ENCODE measurements around the gene ZNF35. TPM values are rescaled to one million over a fixed set of nuclear protein-coding genes. Genes with fewer than 3 reads are reported as not detected.

Gene ZNF35
- total RNA-seq, 4 donors from 2014 or later = 7.2 to 21.5 (median 10.3) TPM

DNA sequence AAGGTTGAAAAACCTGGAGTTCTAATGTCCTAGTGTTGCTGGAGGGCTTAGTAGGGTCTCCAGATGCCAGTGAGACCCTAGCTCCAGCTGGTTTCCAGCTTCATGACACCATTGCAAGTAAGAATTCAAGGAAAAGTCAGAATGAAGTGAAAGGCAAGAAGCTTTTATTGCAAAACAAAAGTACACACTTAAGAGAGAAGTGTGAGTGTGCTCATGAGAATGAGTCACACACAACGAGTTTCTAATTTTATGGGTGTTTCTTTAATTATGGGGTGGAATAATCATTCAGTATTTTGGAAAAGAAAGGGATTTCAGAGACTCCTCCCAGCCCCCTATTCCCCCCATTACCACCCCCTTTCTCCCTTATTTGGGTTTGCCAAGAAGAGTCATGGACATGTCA is 39.4 kb downstream of the ZNF35 start:
- Histone ChIP-seq H3K4me1 (peaks cover 0 to 5% (median 0%) of the 10 kb centered on the region in 4 donors), H3K4me3 (no peak overlapping the region), H3K27me3 (no peaks in the 10 kb centered on the region), H3K27ac (no peak overlapping the region), H3K36me3 (no peaks in the 10 kb centered on the region), H3K9me3 (no peaks in the 10 kb centered on the region)
- DNase-seq = no peak
- TF ChIP-seq POLR2A (IDR thresholded peaks at IDR 0.05) = no peak
- TF ChIP-seq CTCF (IDR thresholded peaks at IDR 0.05) = no peak

Other genes starting within 250 kb of the ZNF35 start
- 10 to 100 TPM in 2 of 4 donors, 1 to 10 TPM in 2; 5.4 to 17.3 (median 10.5) TPM for gene ZNF445, start 171.1 kb upstream of the ZNF35 start, total RNA-seq
- 1 to 10 TPM; 3.2 to 5.8 (median 4.1) TPM for gene ZKSCAN7, start 93.5 kb upstream of the ZNF35 start, total RNA-seq
- gene ZNF660, start 63.8 kb upstream of the ZNF35 start, total RNA-seq = 1 to 10 TPM in 2 of 4 donors, under 1 TPM in 2; 0.54 to 1.2 (median 0.98) TPM
- 10 to 100 TPM; 10.5 to 19.1 (median 14.7) TPM for gene ZNF197, start 23.7 kb upstream of the ZNF35 start, total RNA-seq
- 1 to 10 TPM; 2.3 to 5.0 (median 3.5) TPM for gene ZNF502, start 63.9 kb downstream of the ZNF35 start, total RNA-seq
- gene ZNF501, start 80.9 kb downstream of the ZNF35 start, total RNA-seq = 1 to 10 TPM; 1.0 to 9.9 (median 4.1) TPM
- 10 to 100 TPM in 2 of 4 donors, 1 to 10 TPM in 2; 8.9 to 21.5 (median 10.9) TPM for gene KIAA1143, start 112.9 kb downstream of the ZNF35 start, total RNA-seq
- gene KIF15, start 113.1 kb downstream of the ZNF35 start, total RNA-seq = 10 to 100 TPM in 1 of 4 donors, 1 to 10 TPM in 2, under 1 TPM in 1; 0.85 to 32.2 (median 2.6) TPM
- gene TMEM42, start 213.2 kb downstream of the ZNF35 start, total RNA-seq = 10 to 100 TPM in 2 of 4 donors, 1 to 10 TPM in 2; 8.9 to 12.6 (median 10.6) TPM
- not detected for gene TGM4, start 225.9 kb downstream of the ZNF35 start, total RNA-seq